Measurements from ENCODE around the gene ATP10A.

Gene ATP10A

DNA sequence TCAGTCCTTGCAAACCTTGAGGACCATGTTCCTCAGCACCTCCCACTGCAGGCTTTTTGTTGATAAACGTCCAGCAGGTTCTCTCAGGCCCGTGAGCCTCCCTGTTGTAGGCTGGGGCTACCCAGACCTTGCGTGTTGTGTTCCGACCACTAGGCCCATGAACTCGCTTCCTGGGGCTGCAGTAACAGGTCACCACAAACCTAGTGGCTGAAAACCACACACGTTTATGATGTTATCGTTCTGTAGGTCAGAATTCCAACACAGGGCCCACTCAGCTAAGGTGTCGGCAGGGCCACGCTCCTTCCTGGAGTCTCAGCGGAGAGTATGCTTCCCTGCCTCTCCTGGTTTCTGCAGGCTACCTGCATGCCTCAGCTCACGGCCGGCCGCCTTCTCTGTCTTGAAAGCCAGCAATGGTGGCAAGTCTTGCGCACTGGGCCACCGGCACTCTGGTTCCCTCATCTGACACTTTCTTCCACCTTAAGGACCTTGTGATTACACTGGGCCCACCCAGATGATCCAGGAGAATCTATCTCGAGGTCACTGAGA lies 60.8 kb downstream of the ATP10A start:
- TF ChIP-seq, protein P1, sequence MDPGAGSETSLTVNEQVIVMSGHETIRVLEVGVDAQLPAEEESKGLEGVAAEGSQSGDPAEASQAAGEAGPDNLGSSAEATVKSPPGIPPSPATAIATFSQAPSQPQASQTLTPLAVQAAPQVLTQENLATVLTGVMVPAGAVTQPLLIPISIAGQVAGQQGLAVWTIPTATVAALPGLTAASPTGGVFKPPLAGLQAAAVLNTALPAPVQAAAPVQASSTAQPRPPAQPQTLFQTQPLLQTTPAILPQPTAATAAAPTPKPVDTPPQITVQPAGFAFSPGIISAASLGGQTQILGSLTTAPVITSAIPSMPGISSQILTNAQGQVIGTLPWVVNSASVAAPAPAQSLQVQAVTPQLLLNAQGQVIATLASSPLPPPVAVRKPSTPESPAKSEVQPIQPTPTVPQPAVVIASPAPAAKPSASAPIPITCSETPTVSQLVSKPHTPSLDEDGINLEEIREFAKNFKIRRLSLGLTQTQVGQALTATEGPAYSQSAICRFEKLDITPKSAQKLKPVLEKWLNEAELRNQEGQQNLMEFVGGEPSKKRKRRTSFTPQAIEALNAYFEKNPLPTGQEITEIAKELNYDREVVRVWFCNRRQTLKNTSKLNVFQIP (CRISPR knock-in tag; IDR thresholded peaks at IDR 0.05; ENCODE audit: borderline replicate concordance, low read depth), result no peak
- TF ChIP-seq SNAI2 (CRISPR knock-in tag; IDR thresholded peaks at IDR 0.05) (no peak), RARB (CRISPR knock-in tag; IDR thresholded peaks at IDR 0.05) (no peak), ISL1 (CRISPR knock-in tag; IDR thresholded peaks at IDR 0.05) (no peak), TCF4 (CRISPR knock-in tag; IDR thresholded peaks at IDR 0.05; ENCODE audit: borderline replicate concordance) (no peak), ZNF8 (CRISPR knock-in tag; IDR thresholded peaks at IDR 0.05) (no peak), ZNF565 (CRISPR knock-in tag; conservative IDR thresholded peaks at IDR 0.05; ENCODE audit: low read depth) (no peak), ZFP3 (CRISPR knock-in tag; IDR thresholded peaks at IDR 0.05) (no peak), OSR1 (CRISPR knock-in tag; IDR thresholded peaks at IDR 0.05) (no peak), CSDC2 (CRISPR knock-in tag; IDR thresholded peaks at IDR 0.05) (no peak), ZFP30 (CRISPR knock-in tag; IDR thresholded peaks at IDR 0.05) (no peak), GLIS3 (CRISPR knock-in tag; IDR thresholded peaks at IDR 0.05) (no peak), ARNTL (CRISPR knock-in tag; IDR thresholded peaks at IDR 0.05; ENCODE audit: borderline replicate concordance, low read depth) (no peak), ZC3H10 (CRISPR knock-in tag; IDR thresholded peaks at IDR 0.05) (no peak), PPARA (CRISPR knock-in tag; IDR thresholded peaks at IDR 0.05; ENCODE audit: borderline replicate concordance) (no peak)
- TF ChIP-seq, protein P2, sequence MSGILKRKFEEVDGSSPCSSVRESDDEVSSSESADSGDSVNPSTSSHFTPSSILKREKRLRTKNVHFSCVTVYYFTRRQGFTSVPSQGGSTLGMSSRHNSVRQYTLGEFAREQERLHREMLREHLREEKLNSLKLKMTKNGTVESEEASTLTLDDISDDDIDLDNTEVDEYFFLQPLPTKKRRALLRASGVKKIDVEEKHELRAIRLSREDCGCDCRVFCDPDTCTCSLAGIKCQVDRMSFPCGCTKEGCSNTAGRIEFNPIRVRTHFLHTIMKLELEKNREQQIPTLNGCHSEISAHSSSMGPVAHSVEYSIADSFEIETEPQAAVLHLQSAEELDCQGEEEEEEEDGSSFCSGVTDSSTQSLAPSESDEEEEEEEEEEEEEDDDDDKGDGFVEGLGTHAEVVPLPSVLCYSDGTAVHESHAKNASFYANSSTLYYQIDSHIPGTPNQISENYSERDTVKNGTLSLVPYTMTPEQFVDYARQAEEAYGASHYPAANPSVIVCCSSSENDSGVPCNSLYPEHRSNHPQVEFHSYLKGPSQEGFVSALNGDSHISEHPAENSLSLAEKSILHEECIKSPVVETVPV (CRISPR knock-in tag; IDR thresholded peaks at IDR 0.05), result no peak
- TF ChIP-seq, protein P3, sequence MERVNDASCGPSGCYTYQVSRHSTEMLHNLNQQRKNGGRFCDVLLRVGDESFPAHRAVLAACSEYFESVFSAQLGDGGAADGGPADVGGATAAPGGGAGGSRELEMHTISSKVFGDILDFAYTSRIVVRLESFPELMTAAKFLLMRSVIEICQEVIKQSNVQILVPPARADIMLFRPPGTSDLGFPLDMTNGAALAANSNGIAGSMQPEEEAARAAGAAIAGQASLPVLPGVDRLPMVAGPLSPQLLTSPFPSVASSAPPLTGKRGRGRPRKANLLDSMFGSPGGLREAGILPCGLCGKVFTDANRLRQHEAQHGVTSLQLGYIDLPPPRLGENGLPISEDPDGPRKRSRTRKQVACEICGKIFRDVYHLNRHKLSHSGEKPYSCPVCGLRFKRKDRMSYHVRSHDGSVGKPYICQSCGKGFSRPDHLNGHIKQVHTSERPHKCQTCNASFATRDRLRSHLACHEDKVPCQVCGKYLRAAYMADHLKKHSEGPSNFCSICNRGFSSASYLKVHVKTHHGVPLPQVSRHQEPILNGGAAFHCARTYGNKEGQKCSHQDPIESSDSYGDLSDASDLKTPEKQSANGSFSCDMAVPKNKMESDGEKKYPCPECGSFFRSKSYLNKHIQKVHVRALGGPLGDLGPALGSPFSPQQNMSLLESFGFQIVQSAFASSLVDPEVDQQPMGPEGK (CRISPR knock-in tag; IDR thresholded peaks at IDR 0.05; ENCODE audit: borderline replicate concordance), result no peak
- TF ChIP-seq, protein P4, sequence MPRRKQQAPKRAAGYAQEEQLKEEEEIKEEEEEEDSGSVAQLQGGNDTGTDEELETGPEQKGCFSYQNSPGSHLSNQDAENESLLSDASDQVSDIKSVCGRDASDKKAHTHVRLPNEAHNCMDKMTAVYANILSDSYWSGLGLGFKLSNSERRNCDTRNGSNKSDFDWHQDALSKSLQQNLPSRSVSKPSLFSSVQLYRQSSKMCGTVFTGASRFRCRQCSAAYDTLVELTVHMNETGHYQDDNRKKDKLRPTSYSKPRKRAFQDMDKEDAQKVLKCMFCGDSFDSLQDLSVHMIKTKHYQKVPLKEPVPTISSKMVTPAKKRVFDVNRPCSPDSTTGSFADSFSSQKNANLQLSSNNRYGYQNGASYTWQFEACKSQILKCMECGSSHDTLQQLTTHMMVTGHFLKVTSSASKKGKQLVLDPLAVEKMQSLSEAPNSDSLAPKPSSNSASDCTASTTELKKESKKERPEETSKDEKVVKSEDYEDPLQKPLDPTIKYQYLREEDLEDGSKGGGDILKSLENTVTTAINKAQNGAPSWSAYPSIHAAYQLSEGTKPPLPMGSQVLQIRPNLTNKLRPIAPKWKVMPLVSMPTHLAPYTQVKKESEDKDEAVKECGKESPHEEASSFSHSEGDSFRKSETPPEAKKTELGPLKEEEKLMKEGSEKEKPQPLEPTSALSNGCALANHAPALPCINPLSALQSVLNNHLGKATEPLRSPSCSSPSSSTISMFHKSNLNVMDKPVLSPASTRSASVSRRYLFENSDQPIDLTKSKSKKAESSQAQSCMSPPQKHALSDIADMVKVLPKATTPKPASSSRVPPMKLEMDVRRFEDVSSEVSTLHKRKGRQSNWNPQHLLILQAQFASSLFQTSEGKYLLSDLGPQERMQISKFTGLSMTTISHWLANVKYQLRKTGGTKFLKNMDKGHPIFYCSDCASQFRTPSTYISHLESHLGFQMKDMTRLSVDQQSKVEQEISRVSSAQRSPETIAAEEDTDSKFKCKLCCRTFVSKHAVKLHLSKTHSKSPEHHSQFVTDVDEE (CRISPR knock-in tag; IDR thresholded peaks at IDR 0.05), result no peak
- no peak for ATAC-seq

DNA sequence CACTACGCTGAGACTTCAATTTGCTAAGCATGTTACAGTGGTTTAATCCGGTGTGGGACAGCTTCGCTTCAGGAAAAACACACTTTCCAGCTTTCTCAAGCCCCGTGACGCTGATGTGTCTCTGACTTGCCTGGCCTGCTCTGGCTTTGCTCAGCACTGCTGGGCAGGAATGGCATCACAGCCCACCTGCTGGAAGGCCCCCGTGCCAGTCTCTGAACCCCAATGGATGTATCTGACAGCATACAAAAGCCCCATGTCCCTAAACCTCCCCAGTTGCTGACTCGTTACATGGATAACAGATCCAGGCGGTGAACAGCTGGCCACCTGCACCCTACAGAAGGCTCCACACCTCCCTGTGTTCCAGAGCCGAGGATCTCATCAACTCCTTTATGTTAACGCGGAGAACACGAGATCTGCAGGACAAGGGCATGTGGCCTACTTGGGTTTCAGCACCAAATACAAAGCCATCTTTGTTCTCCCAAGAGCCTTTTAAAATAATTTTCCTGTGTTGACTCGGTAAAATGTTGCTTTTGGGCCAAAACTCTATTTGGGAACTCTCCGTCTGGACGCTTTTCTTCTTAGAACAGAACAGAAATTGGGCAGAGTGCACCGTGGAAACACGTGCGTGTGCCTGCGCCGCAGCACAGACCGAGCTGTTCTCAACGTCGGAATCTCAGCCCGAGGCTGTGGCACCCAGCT lies 61.4 kb downstream of the ATP10A start:
- no peak for ATAC-seq
- TF ChIP-seq ZC3H10 (CRISPR knock-in tag; IDR thresholded peaks at IDR 0.05) (no peak), CSDC2 (CRISPR knock-in tag; IDR thresholded peaks at IDR 0.05) (no peak), ISL1 (CRISPR knock-in tag; IDR thresholded peaks at IDR 0.05) (no peak), PPARA (CRISPR knock-in tag; IDR thresholded peaks at IDR 0.05; ENCODE audit: borderline replicate concordance) (no peak), OSR1 (CRISPR knock-in tag; IDR thresholded peaks at IDR 0.05) (no peak), RARB (CRISPR knock-in tag; IDR thresholded peaks at IDR 0.05) (no peak), ZNF8 (CRISPR knock-in tag; IDR thresholded peaks at IDR 0.05) (no peak), ZFP3 (CRISPR knock-in tag; IDR thresholded peaks at IDR 0.05) (no peak), ZNF70 (CRISPR knock-in tag; IDR thresholded peaks at IDR 0.05) (no peak), TOX (CRISPR knock-in tag; IDR thresholded peaks at IDR 0.05; ENCODE audit: borderline replicate concordance) (no peak), ESRRG (CRISPR knock-in tag; IDR thresholded peaks at IDR 0.05) (no peak), SNAI2 (CRISPR knock-in tag; IDR thresholded peaks at IDR 0.05) (no peak), ARNTL (CRISPR knock-in tag; IDR thresholded peaks at IDR 0.05; ENCODE audit: borderline replicate concordance, low read depth) (no peak), BACH2 (CRISPR knock-in tag; IDR thresholded peaks at IDR 0.05; ENCODE audit: borderline replicate concordance) (no peak)
- TF ChIP-seq, protein P4 (CRISPR knock-in tag; IDR thresholded peaks at IDR 0.05), result no peak
- TF ChIP-seq, protein P2 (CRISPR knock-in tag; IDR thresholded peaks at IDR 0.05), result no peak
- TF ChIP-seq, protein P3 (CRISPR knock-in tag; IDR thresholded peaks at IDR 0.05; ENCODE audit: borderline replicate concordance), result no peak
